Tongue (tissue), 2 donors: Measurements from ENCODE around the gene TCF4. TPM values are rescaled to one million over a fixed set of nuclear protein-coding genes. Genes with fewer than 3 reads are reported as not detected.

ENCODE experiments used
- DNase-seq: peaks from one replicate; pipeline ENCODE4 v3.0.0-alpha.2; 2015
- total RNA-seq: library from RNA; depleted of rRNA; stranded (reverse); fragments of >200 nt; gene quantifications from one replicate; pipeline ENCODE4 v1.2.3, GENCODE V29; 2014

The TCF4 gene
- total RNA-seq, 1 donor from 2014 or later = 301 TPM

- DNase-seq = no peak
Measured at GRCh38 chr18:55439056-55439455, 148.9 kb downstream of the TCF4 start.

- DNase-seq = no peak
Measured at GRCh38 chr18:55435592-55435991, 152.4 kb downstream of the TCF4 start.

- peak; percentile 58 for DNase-seq
Measured at GRCh38 chr18:55433648-55434047, 154.3 kb downstream of the TCF4 start.

GRCh38 chr18:55433140-55433539, 154.9 kb downstream of the TCF4 start:
- DNase-seq = no peak

GRCh38 chr18:55432307-55433040, 155.5 kb downstream of the TCF4 start:
- no peak for DNase-seq

- DNase-seq = no peak
Measured at GRCh38 chr18:55430026-55430425, 158.0 kb downstream of the TCF4 start.

GRCh38 chr18:55427951-55428350, 160.0 kb downstream of the TCF4 start:
- no peak for DNase-seq

- DNase-seq = no peak
Measured at GRCh38 chr18:55425698-55426097, 162.3 kb downstream of the TCF4 start.

- peak; percentile 95 for DNase-seq
Measured at GRCh38 chr18:55422456-55423180, 165.4 kb downstream of the TCF4 start.

- peak; percentile 78 for DNase-seq
Measured at GRCh38 chr18:55421615-55422419, 166.2 kb downstream of the TCF4 start.

- no peak for DNase-seq
Measured at GRCh38 chr18:55421308-55421614, 166.7 kb downstream of the TCF4 start.

GRCh38 chr18:55420665-55421307, 167.2 kb downstream of the TCF4 start:
- DNase-seq = no peak

GRCh38 chr18:55419947-55420664, 167.9 kb downstream of the TCF4 start:
- DNase-seq = peak; percentile 63

- DNase-seq = peak; percentile 80
Measured at GRCh38 chr18:55419132-55419946, 168.7 kb downstream of the TCF4 start.

GRCh38 chr18:55418439-55418838, 169.6 kb downstream of the TCF4 start:
- DNase-seq = no peak

GRCh38 chr18:55416791-55417190, 171.2 kb downstream of the TCF4 start:
- DNase-seq = no peak

GRCh38 chr18:55415258-55415871, 172.6 kb downstream of the TCF4 start:
- peak; percentile 92 for DNase-seq

- DNase-seq = no peak
Measured at GRCh38 chr18:55414475-55414874, 173.5 kb downstream of the TCF4 start.

GRCh38 chr18:55413474-55413873, 174.5 kb downstream of the TCF4 start:
- DNase-seq = no peak

- peak; percentile 77 for DNase-seq
Measured at GRCh38 chr18:55407774-55408535, 180.0 kb downstream of the TCF4 start.
